GM11168 (cell line): ENCODE results near the gene THAP5.

Experiments used
- in situ Hi-C: fragments of 300-500 bp; cut with MboI; formaldehyde crosslinking; loops from one replicate; pipeline ENCODE4 v1.12.0; 2022; ENCODE audit warnings: low sequenced_read_pairs; ENCODE audit not compliant: unreplicated experiment

The THAP5 gene, protein sequence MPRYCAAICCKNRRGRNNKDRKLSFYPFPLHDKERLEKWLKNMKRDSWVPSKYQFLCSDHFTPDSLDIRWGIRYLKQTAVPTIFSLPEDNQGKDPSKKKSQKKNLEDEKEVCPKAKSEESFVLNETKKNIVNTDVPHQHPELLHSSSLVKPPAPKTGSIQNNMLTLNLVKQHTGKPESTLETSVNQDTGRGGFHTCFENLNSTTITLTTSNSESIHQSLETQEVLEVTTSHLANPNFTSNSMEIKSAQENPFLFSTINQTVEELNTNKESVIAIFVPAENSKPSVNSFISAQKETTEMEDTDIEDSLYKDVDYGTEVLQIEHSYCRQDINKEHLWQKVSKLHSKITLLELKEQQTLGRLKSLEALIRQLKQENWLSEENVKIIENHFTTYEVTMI

GRCh38 chr7:108569381-108570145, at the start of gene THAP5, which contains the start of gene DNAJB9:
Gene THAP5, minus strand, starts transcription at chr7:108569706. Its CDS starts 137 bp downstream, at chr7:108569569.
Gene DNAJB9, plus strand, starts transcription at chr7:108569874. Its CDS starts 1,853 bp downstream, at chr7:108571727.
- in situ Hi-C loops, result no loop called here

- in situ Hi-C loops, result no loop called here
These were observed 48.5 kb upstream of the THAP5 start for GRCh38 chr7:108618056-108618455.

- in situ Hi-C loops, result no loop called here
These were observed 45.4 kb upstream of the THAP5 start for GRCh38 chr7:108614896-108615295.

DNA sequence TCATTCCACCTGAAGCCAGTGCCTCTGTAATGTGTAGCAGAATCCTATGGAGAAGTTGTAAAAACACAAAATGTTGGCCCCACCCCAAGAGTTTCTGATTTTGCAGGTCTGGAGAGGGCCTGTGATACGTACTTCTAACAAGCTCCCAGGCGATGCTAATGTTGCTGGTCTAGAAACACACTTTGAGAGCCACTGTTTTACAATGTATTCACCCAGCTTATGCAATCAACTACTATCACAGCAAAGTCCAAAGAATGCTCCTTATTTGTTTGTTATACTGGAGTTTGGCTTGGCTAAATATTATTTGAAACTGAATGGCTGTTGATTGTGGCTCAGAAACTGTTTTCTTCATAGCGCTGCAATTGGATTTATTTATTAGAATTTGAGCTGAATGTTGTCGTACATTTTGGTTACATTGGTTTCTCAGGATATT, 44.5 kb upstream of the THAP5 start:
- in situ Hi-C loops, result no loop called here

DNA sequence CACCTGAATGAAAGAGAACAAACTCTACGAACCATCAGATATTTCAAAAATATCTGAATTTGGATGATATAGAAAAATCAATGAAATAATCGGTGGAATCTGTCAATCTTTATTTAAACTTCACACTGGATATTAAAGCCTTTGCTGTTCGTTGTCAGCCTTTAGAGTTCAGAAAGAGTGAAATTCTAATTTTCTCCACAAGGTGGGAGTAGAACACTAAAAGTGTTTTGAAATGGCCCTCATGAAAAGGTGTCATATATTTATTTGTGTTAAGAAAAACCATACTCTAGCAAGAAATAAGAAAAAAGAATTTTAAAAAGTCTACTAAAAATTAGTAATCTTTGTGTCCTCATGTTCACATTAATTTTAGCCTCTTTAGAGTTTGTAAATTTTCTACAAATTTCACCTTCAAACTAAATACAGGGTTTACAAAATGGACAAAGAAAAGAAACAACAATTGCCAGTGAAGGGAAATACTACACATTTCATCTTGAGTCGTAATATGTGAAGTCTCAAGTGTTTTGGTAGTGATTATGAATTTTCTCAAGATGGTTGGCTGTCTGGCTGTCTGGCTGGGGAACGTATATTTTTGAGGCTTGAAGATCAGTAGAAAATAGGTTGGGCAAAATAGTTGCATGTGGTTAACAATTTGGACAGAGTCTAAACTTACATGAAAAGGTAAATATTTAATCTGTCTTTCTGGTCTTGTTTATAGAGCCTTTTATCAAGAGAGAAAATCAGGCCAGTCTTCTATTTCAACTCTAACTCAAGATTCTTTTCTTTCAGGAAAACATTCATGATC, 43.8 kb upstream of the THAP5 start:
- in situ Hi-C loops, result no loop called here

GRCh38 chr7:108611268-108611667, 41.8 kb upstream of the THAP5 start:
- in situ Hi-C loops, result no loop called here

- in situ Hi-C loops, result no loop called here
These were observed 40.1 kb upstream of the THAP5 start for GRCh38 chr7:108609643-108610042.

DNA sequence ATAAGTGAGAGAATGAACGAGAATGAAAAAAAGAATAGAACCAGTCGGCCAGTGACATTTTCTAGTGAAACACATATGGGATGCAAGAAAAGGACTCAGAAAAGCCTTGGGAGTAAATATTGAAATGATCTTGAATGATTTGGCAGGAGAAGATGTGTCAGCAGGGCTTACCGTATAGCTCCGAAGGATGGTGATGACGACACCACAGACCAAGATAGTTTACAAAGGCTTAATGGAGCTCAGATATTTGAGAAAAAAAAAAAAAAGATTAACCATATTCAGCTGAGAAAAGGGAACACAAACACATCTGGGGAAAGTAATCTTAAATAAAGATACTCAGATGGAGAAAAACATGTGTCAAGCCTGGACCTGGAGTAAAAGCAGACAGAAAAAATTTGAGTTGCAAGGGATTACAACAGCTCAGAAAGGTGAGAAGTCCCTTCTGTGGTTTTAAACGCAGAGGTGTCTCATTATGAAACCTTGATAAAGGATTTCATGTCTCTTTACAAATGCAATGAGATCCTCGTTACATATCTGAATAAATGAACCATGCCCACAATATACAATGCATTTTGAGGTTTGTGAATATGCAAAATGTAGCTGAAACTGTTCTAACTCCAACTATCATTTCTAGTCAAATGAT, 36.2 kb upstream of the THAP5 start:
- in situ Hi-C loops, result no loop called here

- in situ Hi-C loops, result no loop called here
These were observed 35.0 kb upstream of the THAP5 start for GRCh38 chr7:108604307-108605077.

- in situ Hi-C loops, result no loop called here
These were observed 34.3 kb upstream of the THAP5 start for GRCh38 chr7:108603656-108604306.

DNA sequence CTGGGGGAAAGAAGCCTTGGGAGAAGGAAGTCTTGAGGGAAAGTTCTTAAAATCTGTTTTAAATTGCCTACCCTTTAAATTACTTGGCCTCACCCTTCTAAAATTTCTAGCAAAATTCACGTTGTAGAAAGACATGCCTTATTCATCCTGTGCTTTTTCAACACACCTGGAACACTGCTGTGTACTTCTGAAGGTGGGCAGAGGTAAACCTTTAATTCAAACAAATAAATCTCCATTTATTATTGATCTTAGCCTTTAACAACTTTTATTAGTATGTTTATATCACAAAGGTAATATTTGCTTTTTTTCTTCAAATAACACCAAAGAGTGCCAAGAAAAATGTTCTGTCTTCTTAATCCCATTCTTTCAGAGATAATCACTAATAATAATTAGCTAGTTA, 30.9 kb upstream of the THAP5 start:
- in situ Hi-C loops, result no loop called here

GRCh38 chr7:108598914-108599580, 29.5 kb upstream of the THAP5 start:
- in situ Hi-C loops, result no loop called here

GRCh38 chr7:108598153-108598552, 28.6 kb upstream of the THAP5 start:
- in situ Hi-C loops, result no loop called here

DNA sequence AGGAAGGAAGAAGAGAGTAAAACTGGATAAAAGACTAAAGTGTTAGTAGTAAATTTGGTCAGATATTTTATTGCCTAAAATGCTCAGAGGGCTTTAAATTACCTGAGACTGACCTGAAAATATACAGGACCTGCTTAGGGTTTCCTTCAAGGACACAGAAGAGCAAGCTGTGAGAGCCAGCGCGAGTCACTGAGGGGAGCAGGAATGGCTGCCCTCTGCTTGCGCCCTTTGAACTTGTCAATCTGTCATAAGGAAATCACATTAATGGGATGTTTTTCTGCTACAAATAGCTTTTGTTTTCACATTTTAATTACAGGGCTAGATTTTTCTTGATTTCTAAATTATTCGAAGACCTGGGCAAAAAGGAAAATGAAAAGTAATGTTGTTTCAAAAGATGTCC, 27.1 kb upstream of the THAP5 start:
- in situ Hi-C loops, result no loop called here

DNA sequence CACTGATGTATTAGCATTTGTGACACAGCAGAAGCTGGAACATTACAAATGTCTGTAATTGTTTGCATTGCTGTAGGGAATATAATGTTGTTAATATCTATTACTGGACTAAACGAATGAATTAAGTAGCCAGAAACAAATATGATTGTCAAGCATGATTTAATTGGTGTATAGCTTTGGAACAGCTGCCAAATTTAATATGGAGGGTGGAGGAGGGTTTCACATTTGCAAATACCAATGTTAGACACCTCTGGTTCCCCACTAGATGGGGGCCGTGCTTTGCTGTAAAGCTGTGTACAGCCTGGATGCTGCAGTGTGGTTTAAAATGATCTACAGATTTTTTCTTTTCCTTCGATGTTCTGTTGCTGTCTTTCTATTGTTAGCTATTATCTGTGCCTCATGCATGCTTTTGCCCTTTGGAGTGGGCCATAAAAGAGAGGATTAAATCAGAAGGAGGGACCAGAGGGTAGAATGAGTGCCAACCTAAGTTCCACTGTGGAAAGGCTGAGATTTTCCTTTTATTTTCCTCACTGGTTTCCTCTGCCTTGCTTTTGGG, 23.2 kb upstream of the THAP5 start:
- in situ Hi-C loops, result no loop called here

- in situ Hi-C loops, result no loop called here
These were observed 21.1 kb upstream of the THAP5 start for GRCh38 chr7:108590606-108591005.

DNA sequence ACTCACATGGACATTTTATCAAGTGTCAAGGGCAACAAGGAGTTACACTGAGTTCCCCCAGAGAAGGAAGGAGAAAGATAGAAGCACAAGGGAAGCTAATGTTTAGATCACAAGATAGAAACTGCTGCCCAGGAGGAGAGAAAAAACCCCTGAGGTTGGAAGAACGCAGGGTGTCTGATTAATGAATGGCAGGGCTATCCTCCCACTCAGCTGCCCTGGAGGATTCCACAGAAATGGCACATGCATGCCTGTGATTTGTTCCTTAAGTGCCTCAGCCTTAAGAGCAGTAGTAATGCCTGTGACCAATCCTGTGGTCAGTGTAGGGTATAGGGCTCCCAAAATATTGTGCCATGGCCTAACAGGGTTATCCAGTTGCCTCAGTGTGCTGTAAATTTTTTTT, 20.4 kb upstream of the THAP5 start:
- in situ Hi-C loops, result no loop called here

GRCh38 chr7:108589199-108589598, 19.7 kb upstream of the THAP5 start:
- in situ Hi-C loops, result no loop called here
